GM12878 (cell line): ENCODE results near the gene TRIP4.

Source experiments
- CTCF ChIP-seq, 3 experiments: IDR thresholded peaks in 2 of 3; conservative IDR thresholded peaks in 1 of 3; 2 replicates each; pipeline ENCODE4 v1.5.1; 2011; ENCODE audit warnings: low read depth in 3 of 3, low read length in 3 of 3, mild to moderate bottlenecking in 3 of 3, control low read depth in 2 of 3, moderate library complexity in 2 of 3, inconsistent platforms in 1 of 3, mixed read lengths in 1 of 3; ENCODE audit not compliant: control insufficient read depth in 2 of 3, insufficient read depth in 1 of 3; ENCODE audit errors: extremely low read depth in 1 of 3
- EZH2 ChIP-seq: IDR thresholded peaks from 2 replicates; pipeline ENCODE4 v1.6.1; 2012; ENCODE audit warnings: low read depth, mild to moderate bottlenecking, control low read depth, inconsistent platforms, low read length, borderline replicate concordance; ENCODE audit not compliant: control insufficient read depth
- MAX ChIP-seq: IDR thresholded peaks from 2 replicates; pipeline ENCODE4 v1.6.1; 2012; ENCODE audit warnings: low read depth, low read length, improper control_type of control experiment
- MXI1 ChIP-seq: fragments of 150-350 bp; IDR thresholded peaks from 2 replicates; pipeline ENCODE4 v1.6.1; 2011; ENCODE audit warnings: low read depth, mild to moderate bottlenecking, inconsistent platforms, low read length, improper control_type of control experiment
- POLR2A ChIP-seq: IDR thresholded peaks from 2 replicates; pipeline ENCODE4 v1.6.1; 2011; ENCODE audit warnings: low read depth, mild to moderate bottlenecking, low read length
- TAF1 ChIP-seq: IDR thresholded peaks from 2 replicates; pipeline ENCODE4 v1.6.1; 2011; ENCODE audit warnings: mild to moderate bottlenecking, low read depth, low read length, borderline replicate concordance
- USF2 ChIP-seq: IDR thresholded peaks from 2 replicates; pipeline ENCODE4 v1.6.1; 2011; ENCODE audit warnings: low read depth, low read length, improper control_type of control experiment, borderline replicate concordance
- ZBTB4 ChIP-seq: fragments of 450-650 bp; formaldehyde crosslinking; IDR thresholded peaks from 2 replicates; pipeline ENCODE4 v1.4.0; 2022; ENCODE audit warnings: mild to moderate bottlenecking, moderate library complexity

- TF ChIP-seq CTCF (IDR thresholded peaks at IDR 0.05 in 2 of 3, conservative IDR thresholded peaks at IDR 0.05 in 1 of 3; ENCODE audit: control insufficient read depth in 2 of 3, extremely low read depth in 1 of 3, insufficient read depth in 1 of 3, low read depth in 3 of 3, low read length in 3 of 3) (no peak), MAX (no peak), USF2 (no peak), ZBTB4 (CRISPR knock-in tag) (no peak), TAF1 (no peak), MXI1 (no peak), EZH2 (no peak), POLR2A (no peak)
Measured at GRCh38 chr15:64429448-64429847, 41.8 kb downstream of the TRIP4 start.
